DMS153 (cell line): ENCODE data around the gene GATA5.
"Not testable (repeated sequence)": the region's sequence is repeated elsewhere in the genome, so short reads cannot be mapped to it uniquely, and the experiment has no call there.

Source experiments
- DNase-seq: peaks from one replicate; lab custom pipeline; 2025; lab: John Stamatoyannopoulos, UW

The GATA5 gene

GRCh38 chr20:62505337-62506045 lies 29.7 kb upstream of the GATA5 start:
- DNase-seq, result no peak

GRCh38 chr20:62504323-62504722 lies 28.5 kb upstream of the GATA5 start:
- DNase-seq, result no peak

GRCh38 chr20:62503401-62504178 lies 27.8 kb upstream of the GATA5 start:
- no peak for DNase-seq

- no peak for DNase-seq
Observed at GRCh38 chr20:62502496-62503095, 26.8 kb upstream of the GATA5 start.

- DNase-seq, result no peak
Observed at GRCh38 chr20:62501801-62502495, 26.2 kb upstream of the GATA5 start.

GRCh38 chr20:62500237-62500864 lies 24.6 kb upstream of the GATA5 start:
- peak; percentile 7 for DNase-seq

- no peak for DNase-seq
Observed at GRCh38 chr20:62499758-62500236, 24.0 kb upstream of the GATA5 start.

GRCh38 chr20:62498874-62499273 lies 23.1 kb upstream of the GATA5 start:
- DNase-seq, result no peak

GRCh38 chr20:62496568-62497218 lies 20.9 kb upstream of the GATA5 start:
- no peak for DNase-seq

GRCh38 chr20:62495749-62496567 lies 20.2 kb upstream of the GATA5 start:
- no peak for DNase-seq

GRCh38 chr20:62494980-62495748 lies 19.4 kb upstream of the GATA5 start:
- no peak for DNase-seq

- no peak for DNase-seq
Observed at GRCh38 chr20:62494537-62494936, 18.7 kb upstream of the GATA5 start.

- DNase-seq, result no peak
Observed at GRCh38 chr20:62493886-62494285, 18.1 kb upstream of the GATA5 start.

GRCh38 chr20:62493253-62493885 lies 17.6 kb upstream of the GATA5 start:
- DNase-seq, result no peak

GRCh38 chr20:62492711-62493110 lies 16.9 kb upstream of the GATA5 start:
- DNase-seq, result no peak

GRCh38 chr20:62490783-62491182 lies 15.0 kb upstream of the GATA5 start:
- not testable (repeated sequence) for DNase-seq

GRCh38 chr20:62489932-62490263 lies 14.1 kb upstream of the GATA5 start:
- no peak for DNase-seq

GRCh38 chr20:62489186-62489931 lies 13.6 kb upstream of the GATA5 start:
- no peak for DNase-seq

GRCh38 chr20:62488470-62488869 lies 12.7 kb upstream of the GATA5 start:
- DNase-seq, result no peak
